HepG2 (cell line): ENCODE data around the gene MTIF3. TPM values are rescaled to one million over a fixed set of nuclear protein-coding genes. Genes with fewer than 3 reads are reported as not detected.

ENCODE experiments used
- ATAC-seq: fragments of 200-7000 bp; cut with Tn5 transposase; 3 replicates; pipeline ENCODE4 v1.9.1; 2020; ENCODE audit warnings: mild to moderate bottlenecking, moderate library complexity
- BruUV-seq: library from RNA; stranded (reverse); fragments of 400-500 nt; replicated peaks from 2 replicates; lab custom pipeline; 2021; lab: Mats Ljungman, UMichigan
- CTCF ChIA-PET: fragments of 300-600 bp; formaldehyde crosslinking; extraction: SDS; loops from one replicate; lab custom pipeline; 2021; ENCODE audit warnings: low total read pairs, inconsistent platforms, low intra/inter-chr PET ratio; lab: Yijun Ruan, JAX
- POLR2A ChIA-PET: fragments of 350-600 bp; sonication (Branson Sonifier 250); formaldehyde crosslinking; loops from one replicate; lab custom pipeline; 2020; ENCODE audit warnings: antibody characterized with exemption, inconsistent platforms; lab: Yijun Ruan, JAX
- DNase-seq: peaks from one replicate; pipeline ENCODE4 v3.0.0-alpha.2; 2015; ENCODE audit warnings: low spot score
- FAIRE-seq: peaks from 3 replicates; lab custom pipeline; 2011; peaks lifted over from hg19 to GRCh38; lab: Jason Lieb, UNC
- H2AFZ ChIP-seq: one replicate; pipeline ENCODE4 v1.6.1; 2011; ENCODE audit warnings: low read length, inconsistent platforms
- H3K27ac ChIP-seq: fragments of 300-600 bp; 3 replicates; pipeline ENCODE4 v1.8.0; 2011; ENCODE audit warnings: mixed run types, mild to moderate bottlenecking, mixed read lengths, low read length, inconsistent platforms; ENCODE audit not compliant: insufficient read depth; ENCODE audit errors: extremely low read length
- H3K27me3 ChIP-seq, 2 experiments: fragments of 200-600 bp in 1 of 2; 2 replicates in 1 of 2; 3 replicates in 1 of 2; pipeline versions ENCODE4 v1.6.0 to v1.8.0; 2011; ENCODE audit warnings: low read length in 2 of 2, mild to moderate bottlenecking in 2 of 2, moderate library complexity in 2 of 2, inconsistent platforms in 1 of 2; ENCODE audit not compliant: insufficient read depth in 2 of 2, control insufficient read depth in 1 of 2
- H3K36me3 ChIP-seq, 2 experiments: fragments of 200-600 bp in 1 of 2; replicated peaks in 1 of 2; 2 replicates in 1 of 2; 3 replicates in 1 of 2; pipeline versions ENCODE4 v1.5.1 to v1.8.0; 2011; ENCODE audit warnings: low read length in 2 of 2, inconsistent platforms in 1 of 2; ENCODE audit not compliant: insufficient read depth in 2 of 2, control insufficient read depth in 1 of 2
- H3K4me1 ChIP-seq: 2 replicates; pipeline ENCODE4 v1.5.1; 2012; ENCODE audit warnings: low read length, inconsistent platforms; ENCODE audit not compliant: insufficient read depth
- H3K4me2 ChIP-seq: 2 replicates; pipeline ENCODE4 v1.6.0; 2011; ENCODE audit warnings: low read depth, low read length, inconsistent platforms
- H3K4me3 ChIP-seq, 3 experiments: fragments of 200-600 bp in 1 of 3; sonication (generic), shearing (Covaris generic) in 1 of 3; replicated peaks in 1 of 3; 2 replicates each; pipeline ENCODE4 v1.5.1; 2011 to 2016; ENCODE audit warnings: low read length in 3 of 3, inconsistent platforms in 2 of 3, low read depth in 2 of 3, mild to moderate bottlenecking in 2 of 3, control low read depth in 1 of 3, mixed read lengths in 1 of 3; ENCODE audit not compliant: insufficient read depth in 1 of 3
- H3K79me2 ChIP-seq: one replicate; pipeline ENCODE4 v1.6.1; 2011; ENCODE audit warnings: low read length, inconsistent platforms; ENCODE audit not compliant: insufficient read depth
- H3K9ac ChIP-seq: 2 replicates; pipeline ENCODE4 v1.6.0; 2011; ENCODE audit warnings: mild to moderate bottlenecking, low read depth, low read length, inconsistent platforms; ENCODE audit not compliant: insufficient read depth
- H3K9me3 ChIP-seq: 2 replicates; pipeline ENCODE4 v1.5.1; 2012; ENCODE audit warnings: mild to moderate bottlenecking, low read length
- H4K20me1 ChIP-seq: 2 replicates; pipeline ENCODE4 v1.6.0; 2011; ENCODE audit warnings: inconsistent platforms, mild to moderate bottlenecking, low read length, moderate library complexity; ENCODE audit not compliant: insufficient read depth
- BRD4 ChIP-seq: sonication (generic); formaldehyde crosslinking; IDR thresholded peaks from 2 replicates; pipeline ENCODE4 v1.4.0; 2020; ENCODE audit warnings: missing genetic modification reagents
- CBFB ChIP-seq: sonication (generic); formaldehyde crosslinking; IDR thresholded peaks from 2 replicates; pipeline ENCODE4 v1.4.0; 2020; ENCODE audit warnings: missing genetic modification reagents
- GTF2F1 ChIP-seq: fragments of 150-350 bp; IDR thresholded peaks from 2 replicates; pipeline ENCODE4 v1.6.1; 2014; ENCODE audit warnings: low read length
- HNF4A ChIP-seq: sonication (generic); formaldehyde crosslinking; IDR thresholded peaks from 2 replicates; pipeline ENCODE4 v1.4.0; 2020; ENCODE audit warnings: missing genetic modification reagents
- MED8 ChIP-seq: sonication (generic); formaldehyde crosslinking; IDR thresholded peaks from 2 replicates; pipeline ENCODE4 v1.8.1; 2023; ENCODE audit warnings: mild to moderate bottlenecking, missing genetic modification reagents; ENCODE audit not compliant: insufficient replicate concordance
- NCOR1 ChIP-seq: fragments of 200-600 bp; sonication (generic); IDR thresholded peaks from 2 replicates; pipeline ENCODE4 v1.7.0; 2017; ENCODE audit warnings: antibody characterized with exemption, low read length, borderline replicate concordance
- RNF2 ChIP-seq: fragments of 450-650 bp; conservative IDR thresholded peaks from 2 replicates; pipeline ENCODE4 v1.6.1; 2016; ENCODE audit warnings: low read depth
- TBX2 ChIP-seq: sonication (generic); formaldehyde crosslinking; IDR thresholded peaks from 2 replicates; pipeline ENCODE4 v1.5.0; 2020; ENCODE audit warnings: missing genetic modification reagents, mild to moderate bottlenecking, borderline replicate concordance
- ZNF33A ChIP-seq: sonication (generic); formaldehyde crosslinking; IDR thresholded peaks from 2 replicates; pipeline ENCODE4 v1.5.1; 2020; ENCODE audit warnings: missing genetic modification reagents, mild to moderate bottlenecking, moderate library complexity, borderline replicate concordance
- ZNF496 ChIP-seq: sonication (generic); formaldehyde crosslinking; IDR thresholded peaks from 2 replicates; pipeline ENCODE4 v1.8.1; 2023; ENCODE audit warnings: mild to moderate bottlenecking, moderate library complexity, missing genetic modification reagents; ENCODE audit not compliant: insufficient replicate concordance
- ZNF589 ChIP-seq: sonication (generic); formaldehyde crosslinking; conservative IDR thresholded peaks from 2 replicates; pipeline ENCODE4 v1.8.0; 2022; ENCODE audit warnings: mild to moderate bottlenecking, moderate library complexity, missing genetic modification reagents
- ZNF839 ChIP-seq: sonication (generic); formaldehyde crosslinking; IDR thresholded peaks from 2 replicates; pipeline ENCODE4 v1.4.0; 2020; ENCODE audit warnings: missing genetic modification reagents, mild to moderate bottlenecking, borderline replicate concordance
- WGBS: methylation state at CpG from one replicate; pipeline ENCODE4 v1.1.6; 2017; ENCODE audit warnings: low lambda C conversion rate; 5-methylcytosine and 5-hydroxymethylcytosine counted together
- in situ Hi-C: cut with HindIII; loops from 2 replicates; pipeline ENCODE4 v1.10.0; 2017; ENCODE audit warnings: low pct_unique_long_range_greater_than_20kb; ENCODE audit not compliant: extremely low pct_ligation_motif_present
- intact Hi-C: fragments of 100-400 bp; cut with micrococcal nuclease; formaldehyde crosslinking; loops from one replicate; pipeline ENCODE4 v1.10.0; 2022; ENCODE audit not compliant: unreplicated experiment
- polyA plus RNA-seq, 8 experiments: library from polyadenylated mRNA; depleted of rRNA in 3 of 8; stranded (reverse) in 7 of 8; unstranded in 1 of 8; fragments of >200 nt; fragmentation: Illumina TruSeq in 4 of 8; extraction: Trizol in 4 of 8; gene quantifications; 2 replicates each; pipeline versions ENCODE4 v1.2.1 to v1.2.3, GENCODE V29; 2011 to 2016; ENCODE audit warnings: low read depth in 4 of 8, missing spikeins in 1 of 8, mixed read lengths in 1 of 8; ENCODE audit not compliant: insufficient read depth in 1 of 8
- total RNA-seq, 5 experiments: library from RNA; depleted of rRNA; stranded (reverse); fragments of >200 nt; fragmentation: Illumina TruSeq; extraction: Trizol; gene quantifications; 2 replicates each; pipeline ENCODE4 v1.2.3, GENCODE V29; 2016; ENCODE audit warnings: low read depth in 1 of 5
- TF ChIP-seq, protein P1 (sequence below): sonication (generic); formaldehyde crosslinking; IDR thresholded peaks from 2 replicates; pipeline ENCODE4 v1.4.0; 2020; ENCODE audit warnings: mild to moderate bottlenecking, missing genetic modification reagents
- TF ChIP-seq, protein P2 (sequence below): sonication (generic); formaldehyde crosslinking; IDR thresholded peaks from 2 replicates; pipeline ENCODE4 v1.4.0; 2020; ENCODE audit warnings: mild to moderate bottlenecking, missing genetic modification reagents
- TF ChIP-seq, protein P3 (sequence below): sonication (generic); formaldehyde crosslinking; IDR thresholded peaks from 2 replicates; pipeline ENCODE4 v1.5.0; 2020; ENCODE audit warnings: mild to moderate bottlenecking, missing genetic modification reagents
- TF ChIP-seq, protein P4 (sequence below): fragments of 450-650 bp; IDR thresholded peaks from 2 replicates; pipeline ENCODE4 v1.6.1; 2017

Gene MTIF3
- total and polyA plus RNA-seq, 2 of the 13 experiments (the other 11 are each of a cell fraction or from before 2014, with no cell fraction given), result 33.7 to 40.6 TPM

- Histone ChIP-seq H4K20me1 (no peaks in the 10 kb centered on the region), H3K27me3 (no peaks in the 10 kb centered on the region), H3K9ac (no peak overlapping the region), H3K27ac (no peak overlapping the region), H3K4me3 (no peak overlapping the region), H3K79me2 (peaks cover 2% of the 10 kb centered on the region), H3K4me1 (peaks cover 5% of the 10 kb centered on the region), H3K9me3 (no peaks in the 10 kb centered on the region), H3K36me3 (peaks cover 17 to 68% of the 10 kb centered on the region in 2 experiments), H2AFZ (no peak overlapping the region), H3K4me2 (no peak overlapping the region)
- ATAC-seq (no peak), DNase-seq (no peak), FAIRE-seq (no peak)
- ChIA-PET POLR2A (no interaction called here), CTCF (no interaction called here)
- in situ Hi-C loops (no loop called here), intact Hi-C loops (no loop called here)
- WGBS, result 98% methylated on average over 2 of the region's 3 CpGs
- TF ChIP-seq ZNF839 (CRISPR knock-in tag) (no peak), ZNF33A (CRISPR knock-in tag) (no peak), ZNF496 (CRISPR knock-in tag) (no peak), HNF4A (CRISPR knock-in tag) (no peak), TBX2 (CRISPR knock-in tag) (no peak), NCOR1 (no peak), GTF2F1 (no peak), ZNF589 (CRISPR knock-in tag) (no peak), CBFB (CRISPR knock-in tag) (no peak), MED8 (CRISPR knock-in tag) (no peak), RNF2 (no peak), BRD4 (no peak)
- TF ChIP-seq, protein P1, sequence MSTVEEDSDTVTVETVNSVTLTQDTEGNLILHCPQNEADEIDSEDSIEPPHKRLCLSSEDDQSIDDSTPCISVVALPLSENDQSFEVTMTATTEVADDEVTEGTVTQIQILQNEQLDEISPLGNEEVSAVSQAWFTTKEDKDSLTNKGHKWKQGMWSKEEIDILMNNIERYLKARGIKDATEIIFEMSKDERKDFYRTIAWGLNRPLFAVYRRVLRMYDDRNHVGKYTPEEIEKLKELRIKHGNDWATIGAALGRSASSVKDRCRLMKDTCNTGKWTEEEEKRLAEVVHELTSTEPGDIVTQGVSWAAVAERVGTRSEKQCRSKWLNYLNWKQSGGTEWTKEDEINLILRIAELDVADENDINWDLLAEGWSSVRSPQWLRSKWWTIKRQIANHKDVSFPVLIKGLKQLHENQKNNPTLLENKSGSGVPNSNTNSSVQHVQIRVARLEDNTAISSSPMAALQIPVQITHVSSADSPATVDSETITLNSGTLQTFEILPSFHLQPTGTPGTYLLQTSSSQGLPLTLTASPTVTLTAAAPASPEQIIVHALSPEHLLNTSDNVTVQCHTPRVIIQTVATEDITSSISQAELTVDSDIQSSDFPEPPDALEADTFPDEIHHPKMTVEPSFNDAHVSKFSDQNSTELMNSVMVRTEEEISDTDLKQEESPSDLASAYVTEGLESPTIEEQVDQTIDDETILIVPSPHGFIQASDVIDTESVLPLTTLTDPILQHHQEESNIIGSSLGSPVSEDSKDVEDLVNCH (CRISPR knock-in tag), result no peak
- TF ChIP-seq, protein P2, sequence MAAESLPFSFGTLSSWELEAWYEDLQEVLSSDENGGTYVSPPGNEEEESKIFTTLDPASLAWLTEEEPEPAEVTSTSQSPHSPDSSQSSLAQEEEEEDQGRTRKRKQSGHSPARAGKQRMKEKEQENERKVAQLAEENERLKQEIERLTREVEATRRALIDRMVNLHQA, result no peak
- TF ChIP-seq, protein P3, sequence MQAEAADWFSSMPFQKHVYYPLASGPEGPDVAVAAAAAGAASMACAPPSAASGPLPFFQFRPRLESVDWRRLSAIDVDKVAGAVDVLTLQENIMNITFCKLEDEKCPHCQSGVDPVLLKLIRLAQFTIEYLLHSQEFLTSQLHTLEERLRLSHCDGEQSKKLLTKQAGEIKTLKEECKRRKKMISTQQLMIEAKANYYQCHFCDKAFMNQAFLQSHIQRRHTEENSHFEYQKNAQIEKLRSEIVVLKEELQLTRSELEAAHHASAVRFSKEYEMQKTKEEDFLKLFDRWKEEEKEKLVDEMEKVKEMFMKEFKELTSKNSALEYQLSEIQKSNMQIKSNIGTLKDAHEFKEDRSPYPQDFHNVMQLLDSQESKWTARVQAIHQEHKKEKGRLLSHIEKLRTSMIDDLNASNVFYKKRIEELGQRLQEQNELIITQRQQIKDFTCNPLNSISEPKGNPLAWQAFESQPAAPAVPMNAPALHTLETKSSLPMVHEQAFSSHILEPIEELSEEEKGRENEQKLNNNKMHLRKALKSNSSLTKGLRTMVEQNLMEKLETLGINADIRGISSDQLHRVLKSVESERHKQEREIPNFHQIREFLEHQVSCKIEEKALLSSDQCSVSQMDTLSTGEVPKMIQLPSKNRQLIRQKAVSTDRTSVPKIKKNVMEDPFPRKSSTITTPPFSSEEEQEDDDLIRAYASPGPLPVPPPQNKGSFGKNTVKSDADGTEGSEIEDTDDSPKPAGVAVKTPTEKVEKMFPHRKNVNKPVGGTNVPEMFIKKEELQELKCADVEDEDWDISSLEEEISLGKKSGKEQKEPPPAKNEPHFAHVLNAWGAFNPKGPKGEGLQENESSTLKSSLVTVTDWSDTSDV (CRISPR knock-in tag), result no peak
- TF ChIP-seq, protein P4, sequence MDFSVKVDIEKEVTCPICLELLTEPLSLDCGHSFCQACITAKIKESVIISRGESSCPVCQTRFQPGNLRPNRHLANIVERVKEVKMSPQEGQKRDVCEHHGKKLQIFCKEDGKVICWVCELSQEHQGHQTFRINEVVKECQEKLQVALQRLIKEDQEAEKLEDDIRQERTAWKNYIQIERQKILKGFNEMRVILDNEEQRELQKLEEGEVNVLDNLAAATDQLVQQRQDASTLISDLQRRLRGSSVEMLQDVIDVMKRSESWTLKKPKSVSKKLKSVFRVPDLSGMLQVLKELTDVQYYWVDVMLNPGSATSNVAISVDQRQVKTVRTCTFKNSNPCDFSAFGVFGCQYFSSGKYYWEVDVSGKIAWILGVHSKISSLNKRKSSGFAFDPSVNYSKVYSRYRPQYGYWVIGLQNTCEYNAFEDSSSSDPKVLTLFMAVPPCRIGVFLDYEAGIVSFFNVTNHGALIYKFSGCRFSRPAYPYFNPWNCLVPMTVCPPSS, result no peak
- no TSS peak for BruUV-seq
Observed at GRCh38 chr13:27432180-27432579, 18.2 kb downstream of the MTIF3 start.
